ENCODE measurements around the gene SP8.

SP8 gene

DNA sequence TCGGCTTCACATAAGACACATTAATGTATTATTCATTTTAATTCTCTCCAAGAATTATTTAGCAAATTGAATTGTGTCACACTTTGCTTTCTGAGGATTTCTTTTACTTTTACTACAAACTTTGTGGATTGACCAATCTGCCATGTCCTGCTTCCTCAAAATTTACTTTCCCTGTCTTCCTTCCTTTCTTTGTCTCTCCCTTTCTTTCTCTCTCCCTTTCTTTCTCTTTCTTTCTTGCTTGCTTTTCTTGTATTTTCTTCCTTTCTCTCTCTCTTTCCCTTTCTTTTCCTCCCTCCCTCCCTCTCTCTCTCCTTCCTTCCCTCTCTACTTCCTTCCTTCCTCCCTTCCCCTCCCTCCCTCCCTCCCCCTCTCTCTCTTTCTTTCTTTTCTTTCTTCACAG lies 37.8 kb downstream of the SP8 start:
- no peak for DNase-seq

- no peak for DNase-seq
Measured at GRCh38 chr7:20747001-20747400, 39.7 kb downstream of the SP8 start.

GRCh38 chr7:20745702-20746101 lies 41.0 kb downstream of the SP8 start:
- DNase-seq: no peak

DNA sequence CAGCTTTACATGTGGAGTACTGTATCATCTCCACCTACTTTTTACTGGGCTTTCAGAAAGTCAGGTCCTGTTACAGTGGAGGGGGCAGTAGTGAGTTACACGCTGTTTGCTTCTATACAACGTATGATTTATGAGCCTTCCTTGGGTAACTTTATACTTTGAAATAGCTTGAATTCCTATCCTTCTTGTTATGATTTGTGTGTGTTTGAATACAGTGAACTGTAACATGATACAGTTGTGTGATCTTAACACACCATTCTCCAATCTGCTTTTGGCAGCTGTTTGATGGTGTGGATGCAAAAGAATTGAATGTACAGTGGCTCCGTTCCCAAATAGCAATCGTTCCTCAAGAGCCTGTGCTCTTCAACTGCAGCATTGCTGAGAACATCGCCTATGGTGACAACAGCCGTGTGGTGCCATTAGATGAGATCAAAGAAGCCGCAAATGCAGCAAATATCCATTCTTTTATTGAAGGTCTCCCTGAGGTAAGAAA lies 41.7 kb downstream of the SP8 start:
- DNase-seq: peak; percentile 26

DNA sequence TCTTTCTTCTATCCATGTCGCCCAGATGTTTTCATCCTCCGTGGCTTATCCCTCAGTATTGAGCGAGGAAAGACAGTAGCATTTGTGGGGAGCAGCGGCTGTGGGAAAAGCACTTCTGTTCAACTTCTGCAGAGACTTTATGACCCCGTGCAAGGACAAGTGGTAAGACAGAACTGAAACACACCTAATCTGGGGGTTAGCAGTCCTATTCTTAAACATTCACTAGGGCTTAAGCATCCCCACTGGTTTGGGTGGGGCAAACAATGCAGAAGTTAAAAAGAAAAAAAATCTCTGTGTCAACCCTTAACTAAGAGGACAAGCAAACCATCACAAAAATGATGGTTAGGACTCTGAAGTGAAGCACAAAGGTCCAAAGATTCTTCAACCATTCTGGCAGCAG lies 43.8 kb downstream of the SP8 start:
- no peak for DNase-seq

DNA sequence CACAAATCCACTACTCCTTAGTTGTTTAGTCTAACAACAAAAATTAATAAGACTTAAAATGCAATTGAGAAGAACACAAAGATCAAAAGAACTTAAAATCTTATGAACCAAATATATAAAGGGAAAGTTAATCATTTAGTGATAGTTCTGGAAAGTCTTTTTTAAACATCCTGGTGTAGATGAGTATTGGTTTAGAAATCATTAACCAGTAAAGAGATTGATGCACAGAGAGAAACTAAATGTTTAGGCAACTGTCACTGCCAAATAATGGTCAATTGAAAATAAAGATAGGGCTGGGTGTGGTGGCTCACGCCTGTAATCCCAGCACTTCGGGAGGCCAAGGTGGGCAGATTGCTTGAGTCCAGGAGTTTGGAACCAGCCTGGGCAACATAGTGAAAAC lies 44.9 kb downstream of the SP8 start:
- no peak for DNase-seq

- no peak for DNase-seq
Measured at GRCh38 chr7:20738518-20739481, 47.9 kb downstream of the SP8 start.

GRCh38 chr7:20737840-20738448 lies 48.7 kb downstream of the SP8 start:
- no peak for DNase-seq

DNA sequence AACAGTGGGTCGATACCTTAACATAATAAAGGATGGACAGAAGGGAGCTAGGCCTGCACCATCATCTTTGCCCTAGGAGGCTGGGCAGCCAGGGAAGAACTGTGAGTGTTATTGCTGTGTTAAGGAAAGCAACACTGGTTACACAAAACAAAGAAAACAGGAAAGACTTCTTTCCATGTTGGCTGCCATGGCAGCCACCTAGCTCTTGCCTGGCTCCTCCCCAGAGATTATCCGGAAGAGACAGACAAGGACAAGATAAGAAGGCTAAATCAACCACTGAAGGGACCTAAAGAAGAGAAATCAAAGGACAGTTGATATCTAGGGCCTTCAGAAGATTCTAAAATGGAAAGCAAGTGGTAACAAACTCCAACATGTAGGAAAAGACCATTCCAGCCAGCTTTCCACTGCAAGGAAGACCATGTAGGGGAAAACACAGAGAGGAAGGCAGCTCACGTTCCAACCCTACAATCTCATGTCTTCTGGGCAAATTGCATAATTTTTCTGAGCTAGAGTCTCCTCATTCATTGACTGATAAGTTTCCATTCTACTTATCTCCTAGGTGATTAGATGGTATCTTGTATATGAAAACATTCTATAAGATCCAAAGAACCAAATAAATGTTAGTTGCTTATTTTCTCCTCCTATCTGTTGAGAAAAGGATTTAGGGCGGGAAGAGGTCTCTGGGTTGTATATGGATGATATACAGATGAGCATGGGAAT lies 51.2 kb downstream of the SP8 start:
- DNase-seq: no peak

Data from femur (tissue), 1 donor.